Measurements from ENCODE around the gene TMEM178B. TPM values are rescaled to one million over a fixed set of nuclear protein-coding genes. Genes with fewer than 3 reads are reported as not detected.

TMEM178B gene
- total and polyA plus RNA-seq, 2 of the 13 experiments (the other 11 are each of a cell fraction or from before 2014, with no cell fraction given), result 0.01 to 0.02 TPM

- no peak overlapping the region for H3K27ac ChIP-seq (ENCODE audit: extremely low read length, insufficient read depth, low read length)
- TF ChIP-seq SSRP1 (CRISPR knock-in tag; IDR thresholded peaks at IDR 0.05) (no peak), ZNF44 (CRISPR knock-in tag; IDR thresholded peaks at IDR 0.05) (no peak), POGZ (CRISPR knock-in tag; IDR thresholded peaks at IDR 0.05) (no peak), MYNN (CRISPR knock-in tag; IDR thresholded peaks at IDR 0.05; ENCODE audit: low read depth) (no peak), SNRNP70 (IDR thresholded peaks at IDR 0.05; ENCODE audit: low read depth, low read length) (no peak), ARNT2 (CRISPR knock-in tag; IDR thresholded peaks at IDR 0.05; ENCODE audit: low read depth) (no peak), ZNF251 (CRISPR knock-in tag; IDR thresholded peaks at IDR 0.05) (no peak), CREB1 (IDR thresholded peaks at IDR 0.05) (no peak), CREB1 (CRISPR knock-in tag; IDR thresholded peaks at IDR 0.05) (no peak), ZNF484 (CRISPR knock-in tag; IDR thresholded peaks at IDR 0.05; ENCODE audit: borderline replicate concordance, low read depth) (no peak), ZNF749 (CRISPR knock-in tag; IDR thresholded peaks at IDR 0.05; ENCODE audit: borderline replicate concordance) (no peak), KDM5B (CRISPR knock-in tag; IDR thresholded peaks at IDR 0.05; ENCODE audit: borderline replicate concordance) (no peak), REL (CRISPR knock-in tag; conservative IDR thresholded peaks at IDR 0.05) (no peak), FOXC1 (CRISPR knock-in tag; IDR thresholded peaks at IDR 0.05; ENCODE audit: borderline replicate concordance) (no peak), SKI (IDR thresholded peaks at IDR 0.05; ENCODE audit: partially characterized antibody) (no peak), MEIS2 (CRISPR knock-in tag; IDR thresholded peaks at IDR 0.05) (no peak), ZBTB20 (CRISPR knock-in tag; IDR thresholded peaks at IDR 0.05; ENCODE audit: borderline replicate concordance, low read depth) (no peak)
- TF ChIP-seq, protein P1, sequence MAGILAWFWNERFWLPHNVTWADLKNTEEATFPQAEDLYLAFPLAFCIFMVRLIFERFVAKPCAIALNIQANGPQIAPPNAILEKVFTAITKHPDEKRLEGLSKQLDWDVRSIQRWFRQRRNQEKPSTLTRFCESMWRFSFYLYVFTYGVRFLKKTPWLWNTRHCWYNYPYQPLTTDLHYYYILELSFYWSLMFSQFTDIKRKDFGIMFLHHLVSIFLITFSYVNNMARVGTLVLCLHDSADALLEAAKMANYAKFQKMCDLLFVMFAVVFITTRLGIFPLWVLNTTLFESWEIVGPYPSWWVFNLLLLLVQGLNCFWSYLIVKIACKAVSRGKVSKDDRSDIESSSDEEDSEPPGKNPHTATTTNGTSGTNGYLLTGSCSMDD (CRISPR knock-in tag; IDR thresholded peaks at IDR 0.05), result no peak
- intact Hi-C loops (cut with micrococcal nuclease; ENCODE audit: unreplicated experiment), result no loop called here
- no peaks in the 10 kb centered on the region for H3K9me3 ChIP-seq (ENCODE audit: low read length)
- no peak overlapping the region for H3K9ac ChIP-seq (ENCODE audit: insufficient read depth, low read depth, low read length)
- BruUV-seq (replicated peaks), result no TSS peak
- FAIRE-seq (no peak), DNase-seq (ENCODE audit: low spot score) (no peak), ATAC-seq (no peak)
- H4K20me1 ChIP-seq (ENCODE audit: insufficient read depth, low read length), result no peaks in the 10 kb centered on the region
- no peaks in the 10 kb centered on the region for H3K36me3 ChIP-seq (replicated peaks in 1 of 2; ENCODE audit: control insufficient read depth in 1 of 2, insufficient read depth in 2 of 2, low read length in 2 of 2)
- WGBS (ENCODE audit: low lambda C conversion rate), result 0% methylated on average over 1 of the region's 1 CpG
- no peaks in the 10 kb centered on the region for H3K27me3 ChIP-seq (ENCODE audit: control insufficient read depth in 1 of 2, insufficient read depth in 2 of 2, low read length in 2 of 2)
- CTCF ChIA-PET (ENCODE audit: low intra/inter-chr PET ratio, low total read pairs), result no interaction called here
- POLR2A ChIA-PET, result no interaction called here
- H2AFZ ChIP-seq (ENCODE audit: low read length), result no peak overlapping the region
- in situ Hi-C loops (cut with HindIII; ENCODE audit: extremely low pct_ligation_motif_present, low pct_unique_long_range_greater_than_20kb), result no loop called here
- no peak overlapping the region for H3K4me3 ChIP-seq (replicated peaks in 1 of 3; ENCODE audit: insufficient read depth in 1 of 3, low read depth in 2 of 3, low read length in 3 of 3)
- no peaks in the 10 kb centered on the region for H3K4me1 ChIP-seq (ENCODE audit: insufficient read depth, low read length)
- H3K79me2 ChIP-seq (ENCODE audit: insufficient read depth, low read length), result no peaks in the 10 kb centered on the region
- H3K4me2 ChIP-seq (ENCODE audit: low read depth, low read length), result no peak overlapping the region
Observed at GRCh38 chr7:141360803-141361202, 286.9 kb downstream of the TMEM178B start.

Measured in HepG2 (cell line).